Panc1 (cell line): ENCODE data around the gene SECTM1. TPM values are rescaled to one million over a fixed set of nuclear protein-coding genes. Genes with fewer than 3 reads are reported as not detected.
A peak's percentile ranks its signal among the peaks of the same experiment; 100 is the strongest.

Source experiments
- ATAC-seq: fragments of 200-7000 bp; cut with Tn5 transposase; 2 replicates; pipeline ENCODE4 v1.9.1; 2020; ENCODE audit warnings: mild to moderate bottlenecking, moderate library complexity
- BruUV-seq: library from RNA; stranded (reverse); fragments of 400-500 nt; replicated peaks from 2 replicates; lab custom pipeline; 2021; lab: Mats Ljungman, UMichigan
- CTCF ChIA-PET: fragments of 300-600 bp; sonication (Branson Sonifier 250); formaldehyde crosslinking; loops from one replicate; lab custom pipeline; 2022; ENCODE audit warnings: antibody characterized with exemption; lab: Charles Lee
- POLR2A ChIA-PET: fragments of 300-600 bp; sonication (Branson Sonifier 250); formaldehyde crosslinking; loops from one replicate; lab custom pipeline; 2022; ENCODE audit warnings: antibody characterized with exemption; lab: Charles Lee
- DNase-seq: peaks from one replicate; pipeline ENCODE4 v3.0.0-alpha.2; 2010; ENCODE audit warnings: low read depth, low spot score
- H3K27ac ChIP-seq: 2 replicates; pipeline ENCODE4 v1.5.1; 2011; ENCODE audit warnings: mild to moderate bottlenecking, low read length, inconsistent platforms
- H3K27me3 ChIP-seq: fragments of 200-500 bp; sonication (Bioruptor generic); 2 replicates; pipeline ENCODE4 v1.6.0; 2014; ENCODE audit warnings: low read length, inconsistent platforms; ENCODE audit not compliant: control insufficient read depth, insufficient read depth
- H3K36me3 ChIP-seq: fragments of 200-500 bp; sonication (Bioruptor generic); 2 replicates; pipeline ENCODE4 v1.5.1; 2014; ENCODE audit warnings: inconsistent platforms, mild to moderate bottlenecking, low read length, moderate library complexity; ENCODE audit not compliant: control insufficient read depth, insufficient read depth
- H3K4me1 ChIP-seq: 2 replicates; pipeline ENCODE4 v1.5.1; 2011; ENCODE audit warnings: inconsistent platforms, mild to moderate bottlenecking, low read length, moderate library complexity; ENCODE audit not compliant: control insufficient read depth, insufficient read depth
- H3K4me3 ChIP-seq, 2 experiments: 2 replicates each; pipeline ENCODE4 v1.5.1; 2011 to 2012; ENCODE audit warnings: low read depth in 2 of 2, low read length in 2 of 2, mild to moderate bottlenecking in 2 of 2, inconsistent platforms in 1 of 2, moderate library complexity in 1 of 2
- H3K9me3 ChIP-seq: fragments of 200-500 bp; sonication (Bioruptor generic); 2 replicates; pipeline ENCODE4 v1.5.1; 2014; ENCODE audit warnings: low read depth, mild to moderate bottlenecking, inconsistent platforms, low read length, moderate library complexity; ENCODE audit not compliant: control insufficient read depth, insufficient read depth
- POLR2AphosphoS5 ChIP-seq: IDR thresholded peaks from 2 replicates; pipeline ENCODE4 v1.6.1; 2012; ENCODE audit warnings: mild to moderate bottlenecking, low read depth, low read length, moderate library complexity
- SIN3A ChIP-seq: IDR thresholded peaks from 2 replicates; pipeline ENCODE4 v1.6.1; 2012; ENCODE audit warnings: low read depth, mild to moderate bottlenecking, low read length, moderate library complexity, borderline replicate concordance; ENCODE audit not compliant: insufficient read depth
- TCF7L2 ChIP-seq: IDR thresholded peaks from 2 replicates; pipeline ENCODE4 v1.6.1; 2011; ENCODE audit warnings: mild to moderate bottlenecking, low read depth, low read length, inconsistent platforms
- in situ Hi-C: cut with HindIII; loops from 2 replicates; pipeline ENCODE4 v1.10.0; 2016; ENCODE audit warnings: low sequenced_read_pairs, low pct_unique_long_range_greater_than_20kb
- intact Hi-C: fragments of 100-400 bp; cut with micrococcal nuclease; formaldehyde crosslinking; loops from one replicate; pipeline ENCODE4 v1.10.0; 2022; ENCODE audit not compliant: unreplicated experiment
- total RNA-seq: library from RNA; stranded (reverse); gene quantifications from one replicate; pipeline ENCODE4 v1.2.1, GENCODE V29; 2021; ENCODE audit not compliant: unreplicated experiment
- TF ChIP-seq, protein P1 (sequence below), 2 experiments: IDR thresholded peaks; 2 replicates each; pipeline ENCODE4 v1.6.1; 2011 to 2012; ENCODE audit warnings: low read depth in 2 of 2, control low read depth in 1 of 2, low read length in 1 of 2, mild to moderate bottlenecking in 1 of 2, moderate library complexity in 1 of 2; ENCODE audit not compliant: insufficient read depth in 1 of 2
- TF ChIP-seq, protein P2 (sequence below): fragments of 450-650 bp; IDR thresholded peaks from 2 replicates; pipeline ENCODE4 v1.5.1; 2017; ENCODE audit warnings: mild to moderate bottlenecking

SECTM1 gene
- total RNA-seq, 1 experiment from 2014 or later, result 5.4 TPM

- H3K36me3 ChIP-seq, result no peaks in the 10 kb centered on the region
- DNase-seq (no peak), ATAC-seq (peak; percentile 60)
- no peaks in the 10 kb centered on the region for H3K9me3 ChIP-seq
- CTCF ChIA-PET, result interaction anchor here (0.5 kb wide), 1 partner anchor 177 kb away, joined by 5 read pairs; no protein-coding TSS in a partner anchor
- no peaks in the 10 kb centered on the region for H3K27me3 ChIP-seq
- no TSS peak for BruUV-seq
- no peak for TF ChIP-seq POLR2AphosphoS5
- no peak for TF ChIP-seq TCF7L2
- TF ChIP-seq, protein P1, sequence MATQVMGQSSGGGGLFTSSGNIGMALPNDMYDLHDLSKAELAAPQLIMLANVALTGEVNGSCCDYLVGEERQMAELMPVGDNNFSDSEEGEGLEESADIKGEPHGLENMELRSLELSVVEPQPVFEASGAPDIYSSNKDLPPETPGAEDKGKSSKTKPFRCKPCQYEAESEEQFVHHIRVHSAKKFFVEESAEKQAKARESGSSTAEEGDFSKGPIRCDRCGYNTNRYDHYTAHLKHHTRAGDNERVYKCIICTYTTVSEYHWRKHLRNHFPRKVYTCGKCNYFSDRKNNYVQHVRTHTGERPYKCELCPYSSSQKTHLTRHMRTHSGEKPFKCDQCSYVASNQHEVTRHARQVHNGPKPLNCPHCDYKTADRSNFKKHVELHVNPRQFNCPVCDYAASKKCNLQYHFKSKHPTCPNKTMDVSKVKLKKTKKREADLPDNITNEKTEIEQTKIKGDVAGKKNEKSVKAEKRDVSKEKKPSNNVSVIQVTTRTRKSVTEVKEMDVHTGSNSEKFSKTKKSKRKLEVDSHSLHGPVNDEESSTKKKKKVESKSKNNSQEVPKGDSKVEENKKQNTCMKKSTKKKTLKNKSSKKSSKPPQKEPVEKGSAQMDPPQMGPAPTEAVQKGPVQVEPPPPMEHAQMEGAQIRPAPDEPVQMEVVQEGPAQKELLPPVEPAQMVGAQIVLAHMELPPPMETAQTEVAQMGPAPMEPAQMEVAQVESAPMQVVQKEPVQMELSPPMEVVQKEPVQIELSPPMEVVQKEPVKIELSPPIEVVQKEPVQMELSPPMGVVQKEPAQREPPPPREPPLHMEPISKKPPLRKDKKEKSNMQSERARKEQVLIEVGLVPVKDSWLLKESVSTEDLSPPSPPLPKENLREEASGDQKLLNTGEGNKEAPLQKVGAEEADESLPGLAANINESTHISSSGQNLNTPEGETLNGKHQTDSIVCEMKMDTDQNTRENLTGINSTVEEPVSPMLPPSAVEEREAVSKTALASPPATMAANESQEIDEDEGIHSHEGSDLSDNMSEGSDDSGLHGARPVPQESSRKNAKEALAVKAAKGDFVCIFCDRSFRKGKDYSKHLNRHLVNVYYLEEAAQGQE (IDR thresholded peaks at IDR 0.05; ENCODE audit: insufficient read depth in 1 of 2, low read depth in 2 of 2, low read length in 1 of 2), result no peak
- TF ChIP-seq, protein P2, sequence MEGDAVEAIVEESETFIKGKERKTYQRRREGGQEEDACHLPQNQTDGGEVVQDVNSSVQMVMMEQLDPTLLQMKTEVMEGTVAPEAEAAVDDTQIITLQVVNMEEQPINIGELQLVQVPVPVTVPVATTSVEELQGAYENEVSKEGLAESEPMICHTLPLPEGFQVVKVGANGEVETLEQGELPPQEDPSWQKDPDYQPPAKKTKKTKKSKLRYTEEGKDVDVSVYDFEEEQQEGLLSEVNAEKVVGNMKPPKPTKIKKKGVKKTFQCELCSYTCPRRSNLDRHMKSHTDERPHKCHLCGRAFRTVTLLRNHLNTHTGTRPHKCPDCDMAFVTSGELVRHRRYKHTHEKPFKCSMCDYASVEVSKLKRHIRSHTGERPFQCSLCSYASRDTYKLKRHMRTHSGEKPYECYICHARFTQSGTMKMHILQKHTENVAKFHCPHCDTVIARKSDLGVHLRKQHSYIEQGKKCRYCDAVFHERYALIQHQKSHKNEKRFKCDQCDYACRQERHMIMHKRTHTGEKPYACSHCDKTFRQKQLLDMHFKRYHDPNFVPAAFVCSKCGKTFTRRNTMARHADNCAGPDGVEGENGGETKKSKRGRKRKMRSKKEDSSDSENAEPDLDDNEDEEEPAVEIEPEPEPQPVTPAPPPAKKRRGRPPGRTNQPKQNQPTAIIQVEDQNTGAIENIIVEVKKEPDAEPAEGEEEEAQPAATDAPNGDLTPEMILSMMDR, result no peak
- no peak for TF ChIP-seq SIN3A
- peaks cover 22% of the 10 kb centered on the region for H3K4me1 ChIP-seq
- H3K4me3 ChIP-seq, result no peak within 1 kb of the TSS
- in situ Hi-C loops, result no loop called here
- intact Hi-C loops, result no loop called here
- POLR2A ChIA-PET, result no interaction called here
- no peak within 1 kb of the TSS for H3K27ac ChIP-seq
Measured at GRCh38 chr17:82358465-82359350, 25.1 kb upstream of the SECTM1 start, which contains the start of gene TEX19. Gene TEX19 (plus strand): TSS chr17:82359247. CDS start chr17:82362151, 2,904 bp downstream.

DNA sequence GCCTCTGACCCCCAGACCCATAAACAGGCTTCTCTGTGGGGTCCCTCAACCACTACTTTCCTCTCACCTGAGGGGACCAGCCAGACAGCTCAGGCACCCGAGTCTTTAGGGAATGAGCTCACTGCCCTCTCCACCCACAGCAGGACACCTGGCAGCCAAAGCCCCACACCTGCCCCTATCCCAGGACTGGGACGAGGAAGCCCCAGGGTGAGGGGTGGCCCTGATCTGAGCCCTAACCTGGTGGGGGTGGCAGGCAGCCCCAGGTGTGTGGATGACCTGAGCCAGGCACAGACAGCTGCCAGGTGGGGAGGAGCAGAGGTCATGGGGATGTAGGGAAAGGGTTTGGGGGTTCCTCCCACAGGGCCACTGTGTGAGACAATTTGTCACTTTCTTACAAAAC lies 23.8 kb upstream of the SECTM1 start:
- Histone ChIP-seq H3K27me3 (no peaks in the 10 kb centered on the region), H3K4me3 (no peak overlapping the region), H3K36me3 (no peaks in the 10 kb centered on the region), H3K27ac (no peak overlapping the region), H3K9me3 (no peaks in the 10 kb centered on the region), H3K4me1 (peaks cover 22% of the 10 kb centered on the region)
- intact Hi-C loops (no loop called here), in situ Hi-C loops (no loop called here)
- no peak for ATAC-seq
- no peak for DNase-seq
- CTCF ChIA-PET, result interaction anchor here (0.6 kb wide), 1 partner anchor 483 kb away, joined by 5 read pairs; no protein-coding TSS in a partner anchor
- POLR2A ChIA-PET, result no interaction called here
- BruUV-seq, result no TSS peak
- TF ChIP-seq, protein P1 (IDR thresholded peaks at IDR 0.05; ENCODE audit: insufficient read depth in 1 of 2, low read depth in 2 of 2, low read length in 1 of 2), result no peak
- no peak for TF ChIP-seq TCF7L2
- no peak for TF ChIP-seq POLR2AphosphoS5
- no peak for TF ChIP-seq SIN3A
- TF ChIP-seq, protein P2, result no peak
